Neural progenitor cell (in vitro differentiated cells): ENCODE results near the gene DCAF5. TPM values are rescaled to one million over a fixed set of nuclear protein-coding genes. Genes with fewer than 3 reads are reported as not detected.

Experiments used
- DNase-seq: peaks from one replicate; pipeline ENCODE4 v3.0.0-alpha.2; 2016; ENCODE audit warnings: low spot score
- H2AFZ ChIP-seq: fragments of 200-600 bp; sonication (generic); replicated peaks from 2 replicates; pipeline ENCODE4 v1.6.1; 2016; ENCODE audit warnings: antibody characterized with exemption
- H3F3A ChIP-seq: fragments of 200-600 bp; sonication (generic); 2 replicates; pipeline ENCODE4 v1.6.1; 2016; ENCODE audit warnings: antibody characterized with exemption, low read depth
- H3K27ac ChIP-seq: fragments of 200-600 bp; sonication (generic); 2 replicates; pipeline ENCODE4 v1.5.1; 2016; ENCODE audit warnings: mild to moderate bottlenecking
- H3K27me3 ChIP-seq: fragments of 200-600 bp; sonication (generic); 2 replicates; pipeline ENCODE4 v1.6.1; 2016; ENCODE audit warnings: mild to moderate bottlenecking, moderate library complexity
- H3K36me3 ChIP-seq: fragments of 200-600 bp; sonication (generic); 2 replicates; pipeline ENCODE4 v1.5.1; 2016
- H3K4me1 ChIP-seq: fragments of 200-600 bp; sonication (generic); 2 replicates; pipeline ENCODE4 v1.6.1; 2016; ENCODE audit warnings: mixed run types
- H3K4me2 ChIP-seq: fragments of 200-600 bp; sonication (generic); 2 replicates; pipeline ENCODE4 v1.6.1; 2016
- H3K4me3 ChIP-seq: fragments of 200-600 bp; sonication (generic); 2 replicates; pipeline ENCODE4 v1.5.1; 2016
- H3K79me2 ChIP-seq: fragments of 200-600 bp; sonication (generic); 2 replicates; pipeline ENCODE4 v1.6.1; 2016; ENCODE audit warnings: low read depth
- H3K9ac ChIP-seq: fragments of 200-600 bp; sonication (generic); 2 replicates; pipeline ENCODE4 v1.6.1; 2016
- H3K9me3 ChIP-seq: fragments of 200-600 bp; sonication (generic); 2 replicates; pipeline ENCODE4 v1.5.1; 2016; ENCODE audit warnings: low read depth
- H4K20me1 ChIP-seq: fragments of 200-600 bp; sonication (generic); 2 replicates; pipeline ENCODE4 v1.6.1; 2016; ENCODE audit warnings: low read depth
- H3K27ac Mint-ChIP-seq: 3 replicates; pipeline ENCODE4 v1.8.0; 2021; ENCODE audit warnings: mixed read lengths
- H3K27me3 Mint-ChIP-seq: 2 replicates; pipeline ENCODE4 v1.8.0; 2022; ENCODE audit warnings: low read depth, mild to moderate bottlenecking, inconsistent platforms, moderate library complexity, mixed read lengths; ENCODE audit not compliant: insufficient read depth
- H3K36me3 Mint-ChIP-seq: 3 replicates; pipeline ENCODE4 v1.8.0; 2021; ENCODE audit warnings: mixed read lengths
- H3K4me1 Mint-ChIP-seq: 3 replicates; pipeline ENCODE4 v1.8.0; 2021; ENCODE audit warnings: mixed read lengths
- H3K4me3 Mint-ChIP-seq: 3 replicates; pipeline ENCODE4 v1.8.0; 2021; ENCODE audit warnings: mild to moderate bottlenecking, moderate library complexity, mixed read lengths
- H3K9me3 Mint-ChIP-seq: 3 replicates; pipeline ENCODE4 v1.8.0; 2020; ENCODE audit warnings: mixed read lengths
- EZH2 ChIP-seq: fragments of 200-600 bp; sonication (generic); IDR thresholded peaks from 2 replicates; pipeline ENCODE4 v1.6.1; 2017; ENCODE audit warnings: antibody characterized with exemption, mild to moderate bottlenecking, moderate library complexity
- EZH2phosphoT487 ChIP-seq: fragments of 200-600 bp; sonication (generic); IDR thresholded peaks from 2 replicates; pipeline ENCODE4 v1.6.1; 2017; ENCODE audit warnings: antibody characterized with exemption
- total RNA-seq: library from RNA; depleted of rRNA; stranded (reverse); fragments of >200 nt; gene quantifications from 2 replicates; pipeline ENCODE4 v1.2.3, GENCODE V29; 2015; ENCODE audit warnings: low replicate concordance
- TF ChIP-seq, protein P1 (sequence below): fragments of 200-600 bp; sonication (generic); IDR thresholded peaks from 2 replicates; pipeline ENCODE4 v1.5.1; 2017; ENCODE audit warnings: antibody characterized with exemption, mild to moderate bottlenecking

The DCAF5 gene
- total RNA-seq, 1 donor from 2014 or later, result 22.4 TPM

DNA sequence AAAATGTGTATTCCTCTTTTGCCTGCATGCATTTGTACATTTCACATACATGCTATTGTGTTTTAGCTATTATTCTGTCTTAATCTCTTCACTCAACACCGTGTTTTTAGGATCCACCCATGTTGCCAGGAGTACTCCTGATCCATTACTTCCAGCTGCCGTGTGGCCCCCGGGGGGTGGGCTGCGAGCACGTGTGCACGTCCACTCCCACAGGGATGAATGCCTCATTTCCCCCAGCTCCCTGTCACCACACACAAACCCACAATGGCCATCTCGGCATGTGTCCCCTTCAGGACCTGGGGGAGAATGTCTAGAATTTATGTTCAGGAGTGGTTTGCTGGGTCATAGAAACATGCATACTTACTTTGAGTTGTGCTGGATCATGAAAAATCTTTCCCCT is 111.1 kb downstream of the DCAF5 start:
- no peaks in the 10 kb centered on the region for H4K20me1 ChIP-seq
- H2AFZ ChIP-seq, result no peak overlapping the region
- peaks cover 25% of the 10 kb centered on the region for H3K4me1 ChIP-seq
- no peaks in the 10 kb centered on the region for H3K36me3 Mint-ChIP-seq
- H3K27me3 ChIP-seq, result peaks cover 15% of the 10 kb centered on the region
- TF ChIP-seq EZH2 (no peak), EZH2phosphoT487 (no peak)
- TF ChIP-seq, protein P1, sequence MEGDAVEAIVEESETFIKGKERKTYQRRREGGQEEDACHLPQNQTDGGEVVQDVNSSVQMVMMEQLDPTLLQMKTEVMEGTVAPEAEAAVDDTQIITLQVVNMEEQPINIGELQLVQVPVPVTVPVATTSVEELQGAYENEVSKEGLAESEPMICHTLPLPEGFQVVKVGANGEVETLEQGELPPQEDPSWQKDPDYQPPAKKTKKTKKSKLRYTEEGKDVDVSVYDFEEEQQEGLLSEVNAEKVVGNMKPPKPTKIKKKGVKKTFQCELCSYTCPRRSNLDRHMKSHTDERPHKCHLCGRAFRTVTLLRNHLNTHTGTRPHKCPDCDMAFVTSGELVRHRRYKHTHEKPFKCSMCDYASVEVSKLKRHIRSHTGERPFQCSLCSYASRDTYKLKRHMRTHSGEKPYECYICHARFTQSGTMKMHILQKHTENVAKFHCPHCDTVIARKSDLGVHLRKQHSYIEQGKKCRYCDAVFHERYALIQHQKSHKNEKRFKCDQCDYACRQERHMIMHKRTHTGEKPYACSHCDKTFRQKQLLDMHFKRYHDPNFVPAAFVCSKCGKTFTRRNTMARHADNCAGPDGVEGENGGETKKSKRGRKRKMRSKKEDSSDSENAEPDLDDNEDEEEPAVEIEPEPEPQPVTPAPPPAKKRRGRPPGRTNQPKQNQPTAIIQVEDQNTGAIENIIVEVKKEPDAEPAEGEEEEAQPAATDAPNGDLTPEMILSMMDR, result no peak
- H3K27ac Mint-ChIP-seq, result peak overlapping the region; percentile 7
- H3K4me3 ChIP-seq, result no peak overlapping the region
- H3K4me3 Mint-ChIP-seq, result peak overlapping the region; percentile 30
- no peaks in the 10 kb centered on the region for H3K9me3 Mint-ChIP-seq
- no peaks in the 10 kb centered on the region for H3K9me3 ChIP-seq
- no peak overlapping the region for H3K27ac ChIP-seq
- no peak overlapping the region for H3K4me2 ChIP-seq
- peaks cover 20% of the 10 kb centered on the region for H3F3A ChIP-seq
- H3K27me3 Mint-ChIP-seq, result peaks cover 9% of the 10 kb centered on the region
- H3K9ac ChIP-seq, result no peak overlapping the region
- H3K79me2 ChIP-seq, result no peaks in the 10 kb centered on the region
- DNase-seq, result no peak
- H3K36me3 ChIP-seq, result no peaks in the 10 kb centered on the region
- peaks cover 70% of the 10 kb centered on the region for H3K4me1 Mint-ChIP-seq

DNA sequence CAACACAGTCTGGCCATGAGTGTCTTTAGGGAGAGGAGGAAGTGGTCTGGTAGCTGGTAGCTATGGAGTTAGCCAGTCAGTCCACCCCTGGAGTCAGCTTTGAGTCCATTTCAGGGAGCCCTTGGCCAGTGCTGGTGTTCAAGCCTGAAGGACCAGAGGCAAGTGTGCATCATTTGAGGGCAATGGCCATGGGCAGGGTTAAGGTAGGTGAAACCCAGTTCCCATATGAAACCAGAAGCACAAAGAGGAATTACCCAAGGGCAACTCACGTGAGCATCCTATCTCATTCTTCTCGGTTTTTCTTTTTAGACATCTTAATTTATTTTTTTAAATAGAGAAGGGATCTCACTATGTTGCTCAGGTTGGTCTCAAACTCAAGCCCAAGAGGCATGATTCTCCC is 112.6 kb downstream of the DCAF5 start:
- Histone ChIP-seq H3F3A (peaks cover 18% of the 10 kb centered on the region), H3K4me3 (no peak overlapping the region), H3K4me1 (peaks cover 22% of the 10 kb centered on the region), H3K79me2 (no peaks in the 10 kb centered on the region), H2AFZ (no peak overlapping the region), H3K36me3 (no peaks in the 10 kb centered on the region), H3K9me3 (no peaks in the 10 kb centered on the region), H4K20me1 (no peaks in the 10 kb centered on the region), H3K4me2 (no peak overlapping the region), H3K27me3 (peaks cover 15% of the 10 kb centered on the region), H3K9ac (no peak overlapping the region), H3K27ac (no peak overlapping the region)
- no peak overlapping the region for H3K27ac Mint-ChIP-seq
- H3K36me3 Mint-ChIP-seq, result no peaks in the 10 kb centered on the region
- no peak overlapping the region for H3K4me3 Mint-ChIP-seq
- peaks cover 11% of the 10 kb centered on the region for H3K27me3 Mint-ChIP-seq
- H3K9me3 Mint-ChIP-seq, result no peaks in the 10 kb centered on the region
- H3K4me1 Mint-ChIP-seq, result peaks cover 58% of the 10 kb centered on the region
- TF ChIP-seq EZH2phosphoT487 (no peak), EZH2 (no peak)
- TF ChIP-seq, protein P1, result no peak
- no peak for DNase-seq

DNA sequence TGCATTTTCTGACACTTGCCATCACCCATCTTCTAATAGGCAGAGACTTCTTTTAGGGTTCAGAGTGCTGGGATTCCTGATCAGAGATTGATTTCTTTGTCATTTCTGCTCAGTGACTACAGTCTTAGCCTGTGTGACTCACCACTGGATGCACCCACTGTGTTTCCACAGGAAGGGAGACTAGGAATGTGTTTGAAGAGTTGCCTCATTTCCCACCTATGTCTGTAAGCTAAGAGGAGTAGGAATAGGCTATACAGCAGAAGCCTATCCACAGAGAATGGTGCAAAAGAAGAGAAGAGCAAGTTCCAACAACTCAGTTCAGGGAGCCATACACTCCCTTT is 113.7 kb downstream of the DCAF5 start:
- H3K27ac Mint-ChIP-seq, result no peak overlapping the region
- no peaks in the 10 kb centered on the region for H3K36me3 Mint-ChIP-seq
- peaks cover 15% of the 10 kb centered on the region for H3K27me3 ChIP-seq
- no peaks in the 10 kb centered on the region for H3K9me3 ChIP-seq
- H4K20me1 ChIP-seq, result no peaks in the 10 kb centered on the region
- peaks cover 51% of the 10 kb centered on the region for H3K4me1 Mint-ChIP-seq
- no peaks in the 10 kb centered on the region for H3K36me3 ChIP-seq
- H3K4me2 ChIP-seq, result no peak overlapping the region
- no peaks in the 10 kb centered on the region for H3K9me3 Mint-ChIP-seq
- no peak overlapping the region for H3K9ac ChIP-seq
- no peak overlapping the region for H2AFZ ChIP-seq
- no peak for TF ChIP-seq EZH2
- TF ChIP-seq EZH2phosphoT487, result no peak
- TF ChIP-seq, protein P1, result no peak
- no peak overlapping the region for H3K4me3 ChIP-seq
- H3K27ac ChIP-seq, result no peak overlapping the region
- H3K4me3 Mint-ChIP-seq, result no peak overlapping the region
- no peaks in the 10 kb centered on the region for H3K79me2 ChIP-seq
- peaks cover 22% of the 10 kb centered on the region for H3K4me1 ChIP-seq
- DNase-seq, result no peak
- H3K27me3 Mint-ChIP-seq, result peaks cover 8% of the 10 kb centered on the region
- peaks cover 18% of the 10 kb centered on the region for H3F3A ChIP-seq
